Inferior parietal cortex (tissue), 1 donor: ENCODE measurements around the gene HDHD2.

Experiments used
- DNase-seq: peaks from one replicate; pipeline ENCODE4 v3.0.0-alpha.2; 2016; ENCODE audit errors: extremely low spot score

HDHD2 gene

GRCh38 chr18:47062471-47062870, 87.8 kb downstream of the HDHD2 start:
- DNase-seq, result no peak
